Gastroesophageal sphincter (tissue), 4 donors: ENCODE results near the gene ZNF346. TPM values are rescaled to one million over a fixed set of nuclear protein-coding genes. Genes with fewer than 3 reads are reported as not detected.
A peak's percentile ranks its signal among the peaks of the same experiment; 100 is the strongest.

Source experiments
- ATAC-seq: fragments of 150-250 bp; one replicate; pipeline ENCODE4 v1.9.1; 2016; ENCODE audit warnings: mild to moderate bottlenecking, moderate library complexity
- H3K27ac ChIP-seq, 4 donors: fragments of 200-600 bp; sonication (generic) in 3 of 4; 1 replicate in 3 of 4; 2 replicates in 1 of 4; pipeline ENCODE4 v1.5.1; 2016 to 2019
- H3K27me3 ChIP-seq: fragments of 200-600 bp; sonication (generic); one replicate; pipeline ENCODE4 v1.5.1; 2019
- H3K36me3 ChIP-seq, 2 donors: fragments of 200-600 bp; sonication (generic); one replicate each; pipeline ENCODE4 v1.5.1; 2019; ENCODE audit warnings: control low read depth in 1 of 2
- H3K4me1 ChIP-seq, 3 donors: fragments of 200-600 bp; sonication (generic); 1 replicate in 2 of 3; 2 replicates in 1 of 3; pipeline ENCODE4 v1.5.1; 2016 to 2019; ENCODE audit warnings: control low read depth in 2 of 3
- H3K4me3 ChIP-seq, 2 donors: fragments of 200-600 bp; sonication (generic); one replicate each; pipeline ENCODE4 v1.5.1; 2019; ENCODE audit warnings: mild to moderate bottlenecking in 1 of 2, moderate library complexity in 1 of 2
- H3K9me3 ChIP-seq, 3 donors: fragments of 200-600 bp; sonication (generic); one replicate each; pipeline ENCODE4 v1.5.1; 2017 to 2019; ENCODE audit warnings: control low read depth in 2 of 3
- CTCF ChIP-seq, 4 experiments: fragments of 200-600 bp in 2 of 4; fragments of 450-650 bp in 2 of 4; sonication (generic) in 1 of 4; IDR thresholded peaks; one replicate each; pipeline ENCODE4 v1.5.1; 2017 to 2019; ENCODE audit warnings: antibody characterized with exemption in 4 of 4, mild to moderate bottlenecking in 2 of 4, moderate library complexity in 2 of 4
- EP300 ChIP-seq: sonication (generic); formaldehyde crosslinking; IDR thresholded peaks from one replicate; pipeline ENCODE4 v1.6.1; 2017; ENCODE audit warnings: antibody characterized with exemption, mild to moderate bottlenecking
- POLR2A ChIP-seq, 2 donors: fragments of 450-650 bp; IDR thresholded peaks; one replicate each; pipeline ENCODE4 v1.6.1; 2017; ENCODE audit warnings: antibody characterized with exemption in 2 of 2, mild to moderate bottlenecking in 2 of 2, moderate library complexity in 1 of 2
- POLR2AphosphoS5 ChIP-seq: sonication (generic); formaldehyde crosslinking; IDR thresholded peaks from one replicate; pipeline ENCODE4 v1.6.1; 2017; ENCODE audit warnings: antibody characterized with exemption
- WGBS, 2 donors: methylation state at CpG; one replicate each; pipeline ENCODE4 v1.1.5; 2018; ENCODE audit warnings: low coverage in 1 of 2; 5-methylcytosine and 5-hydroxymethylcytosine counted together
- total RNA-seq, 4 donors: library from RNA; depleted of rRNA; stranded (reverse); fragments of >200 nt; gene quantifications; one replicate each; pipeline ENCODE4 v1.1.0, GENCODE V29; 2016

The ZNF346 gene
- total RNA-seq, 4 donors from 2014 or later = 12.9 to 16.9 (median 14.2) TPM

DNA sequence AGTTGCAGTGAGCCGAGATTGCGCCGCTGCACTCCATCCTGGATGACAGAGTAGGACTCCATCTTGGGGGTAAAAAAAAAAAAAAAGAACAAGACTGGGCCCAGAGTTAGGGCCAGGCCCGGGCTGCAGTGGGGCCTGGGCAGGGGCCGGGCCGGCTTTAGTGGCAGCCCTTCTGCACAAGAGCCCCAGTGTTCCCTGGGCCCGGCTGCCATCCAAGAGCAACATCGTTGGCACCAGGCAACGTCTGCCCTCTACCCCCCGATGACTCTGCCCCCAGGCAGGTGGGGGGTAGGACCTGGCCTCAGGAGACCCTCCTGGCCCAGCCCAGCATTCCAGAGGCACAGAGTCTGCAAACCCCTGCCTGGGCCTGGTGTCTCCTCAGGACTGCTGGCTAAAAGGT is 59.4 kb downstream of the ZNF346 start:
- WGBS, 2 donors = 80% methylated on average over 4 of the region's 10 CpGs; no CpG with 5 or more reads in 1 of the 2 donors
- no peak for ATAC-seq
- Histone ChIP-seq H3K4me3 (no peak overlapping the region), H3K4me1 (peaks cover 0 to 8% (median 0%) of the 10 kb centered on the region in 3 donors), H3K36me3 (no peaks in the 10 kb centered on the region), H3K9me3 (no peaks in the 10 kb centered on the region), H3K27ac (no peak overlapping the region), H3K27me3 (peaks cover 40% of the 10 kb centered on the region)
- TF ChIP-seq CTCF (IDR thresholded peaks at IDR 0.05) (no peak), EP300 (no peak), POLR2AphosphoS5 (no peak), POLR2A (IDR thresholded peaks at IDR 0.05) (no peak)

DNA sequence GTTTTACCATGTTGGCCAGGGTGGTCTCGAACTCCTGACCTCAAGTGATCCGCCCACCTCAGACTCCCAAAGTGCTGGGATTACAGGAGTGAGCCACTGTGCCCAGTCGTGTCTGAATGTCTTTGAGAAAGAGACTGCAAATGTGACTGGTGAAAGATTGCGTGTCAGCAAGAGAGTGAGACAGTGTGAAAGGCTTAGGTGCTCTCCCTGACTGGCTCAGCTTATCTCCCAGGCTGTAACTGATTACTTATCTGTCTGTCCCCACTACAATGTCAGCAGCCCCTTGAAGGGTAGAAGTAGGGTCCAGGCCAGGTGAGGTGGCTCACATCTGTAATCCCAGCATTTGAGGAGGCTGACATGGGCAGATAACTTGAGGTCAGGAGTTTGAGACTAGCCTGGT is 60.9 kb downstream of the ZNF346 start:
- WGBS, 2 donors = 41 to 62% methylated on average over 3 to 4 of the region's 4 CpGs

DNA sequence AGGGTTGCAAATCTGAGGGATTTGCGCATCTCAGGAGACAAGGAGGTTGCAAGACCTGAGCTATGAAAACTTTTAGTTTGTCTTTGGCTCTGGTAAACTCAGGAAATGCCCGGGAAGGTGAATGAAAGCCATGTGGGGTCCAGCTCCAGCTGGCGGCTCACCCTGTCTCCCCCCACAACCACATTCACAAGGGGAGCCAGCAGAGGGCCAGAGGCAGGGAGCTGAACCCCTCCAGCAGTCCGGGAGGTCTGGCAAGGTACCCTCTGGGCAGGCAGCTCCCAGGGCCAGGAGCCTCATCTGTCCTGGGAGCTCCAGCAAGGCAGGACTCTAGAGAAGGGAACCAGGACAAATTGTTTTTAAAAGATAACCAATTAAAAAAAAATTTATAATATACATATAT is 61.7 kb downstream of the ZNF346 start:
- peaks cover 61% of the 10 kb centered on the region for H3K27me3 ChIP-seq
- WGBS, 2 donors = 31 to 40% methylated on average over 2 to 3 of the region's 4 CpGs
- H3K27ac ChIP-seq = no peak overlapping the region
- H3K4me3 ChIP-seq = no peak overlapping the region
- no peak for ATAC-seq
- TF ChIP-seq POLR2AphosphoS5 (no peak), CTCF (IDR thresholded peaks at IDR 0.05) (no peak), EP300 (no peak), POLR2A (IDR thresholded peaks at IDR 0.05) (no peak)
- H3K9me3 ChIP-seq = no peaks in the 10 kb centered on the region
- no peaks in the 10 kb centered on the region for H3K36me3 ChIP-seq
- H3K4me1 ChIP-seq = peaks cover 0 to 27% (median 4%) of the 10 kb centered on the region in 3 donors

More for the DNA sequence above, 60.9 kb downstream of the ZNF346 start:
- Histone ChIP-seq H3K36me3 (no peaks in the 10 kb centered on the region), H3K4me1 (peaks cover 0 to 19% (median 4%) of the 10 kb centered on the region in 3 donors), H3K27ac (no peak overlapping the region), H3K27me3 (peaks cover 54% of the 10 kb centered on the region), H3K9me3 (no peaks in the 10 kb centered on the region), H3K4me3 (no peak overlapping the region)
- TF ChIP-seq POLR2A (IDR thresholded peaks at IDR 0.05) = no peak
- TF ChIP-seq EP300 = no peak
- no peak for TF ChIP-seq CTCF (IDR thresholded peaks at IDR 0.05)
- TF ChIP-seq POLR2AphosphoS5 = no peak
- no peak for ATAC-seq

GRCh38 chr5:177085985-177086653 is 63.6 kb downstream of the ZNF346 start:
- Histone ChIP-seq H3K27me3 (peaks cover 80% of the 10 kb centered on the region), H3K4me3 (peak overlapping the region in 1 of 2 donors; percentile 51), H3K9me3 (no peaks in the 10 kb centered on the region), H3K27ac (no peak overlapping the region), H3K4me1 (peaks cover 0 to 40% (median 4%) of the 10 kb centered on the region in 3 donors), H3K36me3 (no peaks in the 10 kb centered on the region)
- peak; percentile 46 for ATAC-seq
- TF ChIP-seq POLR2AphosphoS5 (no peak), POLR2A (IDR thresholded peaks at IDR 0.05) (no peak), CTCF (IDR thresholded peaks at IDR 0.05) (no peak), EP300 (no peak)
- WGBS, 2 donors = 51% methylated on average over 11 to 12 of the region's 13 CpGs
